ENCODE results near the gene FAM13B.
"Not testable (repeated sequence)": the region's sequence is repeated elsewhere in the genome, so short reads cannot be mapped to it uniquely, and the experiment has no call there.

Gene FAM13B

GRCh38 chr5:137989419-137989818, 43.5 kb downstream of the FAM13B start:
- Histone ChIP-seq H3K36me3 (peaks cover 5% of the 10 kb centered on the region), H3K4me3 (ENCODE audit: low read depth, low read length) (no peak overlapping the region), H3K27me3 (ENCODE audit: insufficient read depth, low read depth, severe bottlenecking) (no peaks in the 10 kb centered on the region), H3K9me3 (ENCODE audit: severe bottlenecking) (no peaks in the 10 kb centered on the region), H3K27ac (no peak overlapping the region)
- no peak for TF ChIP-seq CTCF (IDR thresholded peaks at IDR 0.05; ENCODE audit: low read depth, low read length)
- no peak for DNase-seq

DNA sequence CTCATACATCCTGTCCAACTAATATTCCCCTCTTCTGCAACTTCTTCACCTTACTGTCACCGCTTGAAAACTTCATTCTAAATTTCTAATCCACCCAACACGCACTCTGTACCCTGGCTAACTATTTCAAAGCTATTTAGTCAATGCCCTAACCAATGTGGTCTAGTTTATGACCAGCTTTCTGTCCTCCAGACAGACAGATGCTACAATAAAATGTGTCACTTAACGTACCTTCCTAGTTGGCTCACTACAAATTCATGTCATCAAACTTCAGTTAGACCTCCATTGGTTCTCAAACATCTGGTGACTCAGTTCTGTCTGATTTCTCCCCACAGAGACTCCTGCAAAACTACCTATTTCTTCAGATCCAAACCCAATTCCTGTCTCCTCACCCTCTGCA, 57.7 kb downstream of the FAM13B start:
- no peak overlapping the region for H3K4me3 ChIP-seq (ENCODE audit: low read depth, low read length)
- H3K27ac ChIP-seq, result no peak overlapping the region
- no peaks in the 10 kb centered on the region for H3K27me3 ChIP-seq (ENCODE audit: insufficient read depth, low read depth, severe bottlenecking)
- peaks cover 34% of the 10 kb centered on the region for H3K36me3 ChIP-seq
- TF ChIP-seq CTCF (IDR thresholded peaks at IDR 0.05; ENCODE audit: low read depth, low read length), result no peak
- DNase-seq, result no peak
- no peaks in the 10 kb centered on the region for H3K9me3 ChIP-seq (ENCODE audit: severe bottlenecking)

DNA sequence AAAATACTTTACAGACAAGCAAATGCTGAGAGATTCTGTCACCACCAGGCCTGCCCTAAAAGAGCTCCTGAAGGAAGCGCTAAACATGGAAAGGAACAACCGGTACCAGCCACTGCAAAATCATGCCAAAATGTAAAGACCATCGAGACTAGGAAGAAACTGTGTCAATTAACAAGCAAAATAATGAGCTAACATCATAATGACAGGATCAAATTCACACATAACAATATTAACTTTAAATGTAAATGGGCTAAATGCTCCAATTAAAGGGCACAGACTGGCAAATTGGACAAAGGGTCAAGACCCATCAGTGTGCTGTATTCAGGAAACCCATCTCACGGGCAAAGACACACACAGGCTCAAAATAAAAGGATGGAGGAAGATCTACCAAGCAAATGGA, 62.5 kb downstream of the FAM13B start:
- not testable (repeated sequence) for DNase-seq; H3K9me3 ChIP-seq (ENCODE audit: severe bottlenecking); H3K4me3 ChIP-seq (ENCODE audit: low read depth, low read length); H3K27ac ChIP-seq; H3K27me3 ChIP-seq (ENCODE audit: insufficient read depth, low read depth, severe bottlenecking)
- peaks cover 17% of the 10 kb centered on the region for H3K36me3 ChIP-seq

- DNase-seq, result no peak
- no peaks in the 10 kb centered on the region for H3K27me3 ChIP-seq (ENCODE audit: insufficient read depth, low read depth, severe bottlenecking)
- H3K9me3 ChIP-seq (ENCODE audit: severe bottlenecking), result no peaks in the 10 kb centered on the region
- no peak for TF ChIP-seq CTCF (IDR thresholded peaks at IDR 0.05; ENCODE audit: low read depth, low read length)
- no peak overlapping the region for H3K4me3 ChIP-seq (ENCODE audit: low read depth, low read length)
- no peak overlapping the region for H3K27ac ChIP-seq
- peaks cover 38% of the 10 kb centered on the region for H3K36me3 ChIP-seq
Observed at GRCh38 chr5:137960819-137961218, 72.1 kb downstream of the FAM13B start.

DNA sequence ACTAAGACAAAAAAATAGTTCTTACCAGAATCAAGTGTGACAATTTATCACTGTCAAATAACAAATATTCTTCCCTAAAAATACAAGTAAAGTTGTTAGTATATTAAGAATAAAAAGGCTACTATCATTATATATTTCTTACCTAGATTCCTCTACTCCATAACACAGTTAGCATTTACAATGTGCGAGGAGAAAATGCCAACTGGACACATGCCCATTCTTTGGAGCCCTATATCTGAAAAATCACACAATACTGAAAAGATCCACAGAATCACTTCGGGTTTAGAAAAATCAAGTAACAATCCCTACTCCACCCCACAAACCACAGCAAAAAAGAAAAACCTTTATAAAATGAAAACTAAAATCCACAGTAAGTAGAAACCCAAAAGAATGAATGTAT, 72.7 kb downstream of the FAM13B start:
- no peak for TF ChIP-seq CTCF (IDR thresholded peaks at IDR 0.05; ENCODE audit: low read depth, low read length)
- Histone ChIP-seq H3K9me3 (ENCODE audit: severe bottlenecking) (no peaks in the 10 kb centered on the region), H3K36me3 (peaks cover 38% of the 10 kb centered on the region), H3K27ac (no peak overlapping the region), H3K4me3 (ENCODE audit: low read depth, low read length) (no peak overlapping the region), H3K27me3 (ENCODE audit: insufficient read depth, low read depth, severe bottlenecking) (no peaks in the 10 kb centered on the region)
- no peak for DNase-seq

DNA sequence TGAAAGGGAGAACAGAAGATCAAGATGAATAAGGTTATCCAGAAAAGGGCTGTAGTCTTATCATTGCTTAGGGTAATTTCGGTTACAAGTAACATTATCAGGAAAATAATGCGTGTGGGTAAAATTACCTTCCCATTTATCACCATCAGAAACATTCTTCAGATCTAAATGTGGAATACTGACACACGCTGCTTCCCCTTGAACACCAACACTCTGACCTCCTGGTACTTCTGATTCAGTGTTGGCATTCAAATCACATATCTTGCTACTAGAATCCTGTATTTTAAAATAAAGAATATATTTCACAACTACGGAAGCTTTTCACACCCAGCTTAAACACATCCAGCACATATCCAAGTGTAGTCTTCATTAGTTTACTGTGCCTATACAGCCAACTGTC, 73.4 kb downstream of the FAM13B start:
- Histone ChIP-seq H3K36me3 (peaks cover 37% of the 10 kb centered on the region), H3K4me3 (ENCODE audit: low read depth, low read length) (no peak overlapping the region), H3K9me3 (ENCODE audit: severe bottlenecking) (no peaks in the 10 kb centered on the region), H3K27me3 (ENCODE audit: insufficient read depth, low read depth, severe bottlenecking) (no peaks in the 10 kb centered on the region), H3K27ac (no peak overlapping the region)
- no peak for TF ChIP-seq CTCF (IDR thresholded peaks at IDR 0.05; ENCODE audit: low read depth, low read length)
- no peak for DNase-seq

All from WERI-Rb-1 (cell line).